A549 (cell line): ENCODE results near the gene PPP1R2C.

Experiments
- BCL3 ChIP-seq: fragments of >200 bp; sonication (Bioruptor Twin); formaldehyde crosslinking; IDR thresholded peaks from 3 replicates; pipeline ENCODE4 v1.6.1; 2016
- ELK1 ChIP-seq: fragments of 150-350 bp; IDR thresholded peaks from 2 replicates; pipeline ENCODE4 v1.6.1; 2014; ENCODE audit warnings: low read depth, mild to moderate bottlenecking, low read length
- POLR2A ChIP-seq: IDR thresholded peaks from 2 replicates; pipeline ENCODE4 v1.6.1; 2012; ENCODE audit warnings: mild to moderate bottlenecking, low read length
- SREBF2 ChIP-seq: fragments of 450-650 bp; IDR thresholded peaks from 2 replicates; pipeline ENCODE4 v1.6.1; 2014; ENCODE audit warnings: mild to moderate bottlenecking, moderate library complexity
- TF ChIP-seq, protein P1 (sequence below): fragments of >200 bp; sonication (Bioruptor Twin); formaldehyde crosslinking; IDR thresholded peaks from 3 replicates; pipeline ENCODE4 v1.5.1; 2016

DNA sequence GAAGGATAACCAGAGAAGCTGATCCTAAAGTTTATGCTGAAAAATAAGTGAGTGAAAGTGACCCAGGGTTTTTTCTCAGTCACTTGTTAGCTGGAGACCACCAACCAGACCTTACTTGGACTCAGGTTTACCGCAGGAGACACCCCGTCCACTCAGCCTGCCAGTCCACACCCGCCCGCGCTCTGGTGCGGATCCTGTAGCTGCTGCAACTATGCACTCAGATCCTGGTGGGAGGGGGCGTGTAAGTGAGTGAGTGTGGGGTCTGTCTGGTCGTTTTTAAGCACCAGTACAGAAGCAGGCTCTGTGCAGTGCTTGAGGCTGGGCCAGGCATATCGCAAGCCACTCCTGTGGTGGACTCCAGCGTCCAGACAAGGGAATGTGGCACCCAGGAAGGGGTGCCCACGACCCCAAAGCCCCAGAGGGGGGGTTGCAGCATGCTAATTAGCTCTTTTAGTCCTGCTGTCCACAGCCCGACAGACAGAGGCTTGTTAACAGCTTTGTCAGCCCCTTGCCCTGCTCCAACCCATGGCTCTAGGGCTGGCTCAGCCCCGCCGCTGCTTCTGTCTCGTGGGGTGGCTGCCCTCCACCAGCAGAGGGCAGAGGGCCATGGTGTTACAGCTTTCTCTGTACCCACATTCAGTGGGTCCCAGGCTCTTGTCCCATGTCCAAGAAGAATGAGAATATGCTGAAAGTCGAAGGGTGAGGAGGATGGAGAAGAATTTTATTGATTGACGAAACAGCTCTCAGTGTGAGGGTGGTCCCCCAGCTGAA is 40.4 kb upstream of the PPP1R2C start:
- TF ChIP-seq, protein P1, sequence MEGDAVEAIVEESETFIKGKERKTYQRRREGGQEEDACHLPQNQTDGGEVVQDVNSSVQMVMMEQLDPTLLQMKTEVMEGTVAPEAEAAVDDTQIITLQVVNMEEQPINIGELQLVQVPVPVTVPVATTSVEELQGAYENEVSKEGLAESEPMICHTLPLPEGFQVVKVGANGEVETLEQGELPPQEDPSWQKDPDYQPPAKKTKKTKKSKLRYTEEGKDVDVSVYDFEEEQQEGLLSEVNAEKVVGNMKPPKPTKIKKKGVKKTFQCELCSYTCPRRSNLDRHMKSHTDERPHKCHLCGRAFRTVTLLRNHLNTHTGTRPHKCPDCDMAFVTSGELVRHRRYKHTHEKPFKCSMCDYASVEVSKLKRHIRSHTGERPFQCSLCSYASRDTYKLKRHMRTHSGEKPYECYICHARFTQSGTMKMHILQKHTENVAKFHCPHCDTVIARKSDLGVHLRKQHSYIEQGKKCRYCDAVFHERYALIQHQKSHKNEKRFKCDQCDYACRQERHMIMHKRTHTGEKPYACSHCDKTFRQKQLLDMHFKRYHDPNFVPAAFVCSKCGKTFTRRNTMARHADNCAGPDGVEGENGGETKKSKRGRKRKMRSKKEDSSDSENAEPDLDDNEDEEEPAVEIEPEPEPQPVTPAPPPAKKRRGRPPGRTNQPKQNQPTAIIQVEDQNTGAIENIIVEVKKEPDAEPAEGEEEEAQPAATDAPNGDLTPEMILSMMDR: no peak
- TF ChIP-seq ELK1 (no peak), SREBF2 (no peak), POLR2A (no peak), BCL3 (no peak)
